Activated gamma-delta T cell treated with anti-CD3 and anti-CD28 coated beads, Interleukin-2, amount 50 U/mL, for 16 hours (primary cell): Measurements from ENCODE around the gene STOX2.

Experiments used
- DNase-seq: peaks from one replicate; pipeline ENCODE4 v3.0.0-alpha.2; 2020; ENCODE audit warnings: low read depth

The STOX2 gene

GRCh38 chr4:183889190-183889589 lies 15.9 kb upstream of the STOX2 start:
- no peak for DNase-seq

- no peak for DNase-seq
These were observed 7.9 kb upstream of the STOX2 start for GRCh38 chr4:183897193-183897592.

- DNase-seq, result no peak
These were observed 6.7 kb upstream of the STOX2 start for GRCh38 chr4:183898456-183898855.

- DNase-seq, result no peak
These were observed 1.9 kb upstream of the STOX2 start for GRCh38 chr4:183903021-183903760.

- no peak for DNase-seq
These were observed 734 bp downstream of the STOX2 start for GRCh38 chr4:183905593-183906488.

GRCh38 chr4:183906489-183906738 lies 1.3 kb downstream of the STOX2 start:
- no peak for DNase-seq

GRCh38 chr4:183906739-183907651 lies 1.9 kb downstream of the STOX2 start:
- DNase-seq, result no peak

- no peak for DNase-seq
These were observed 3.0 kb downstream of the STOX2 start for GRCh38 chr4:183907871-183908683.

- no peak for DNase-seq
These were observed 4.1 kb downstream of the STOX2 start for GRCh38 chr4:183909187-183909586.

- DNase-seq, result no peak
These were observed 4.7 kb downstream of the STOX2 start for GRCh38 chr4:183909801-183910200.

GRCh38 chr4:183912585-183912984 lies 7.5 kb downstream of the STOX2 start:
- DNase-seq, result no peak

- DNase-seq, result no peak
These were observed 10.9 kb downstream of the STOX2 start for GRCh38 chr4:183915976-183916375.

GRCh38 chr4:183918696-183919095 lies 13.6 kb downstream of the STOX2 start:
- DNase-seq, result no peak

- DNase-seq, result no peak
These were observed 14.0 kb downstream of the STOX2 start for GRCh38 chr4:183919141-183919540.

GRCh38 chr4:183920512-183920911 lies 15.4 kb downstream of the STOX2 start:
- DNase-seq, result no peak

- DNase-seq, result no peak
These were observed 16.2 kb downstream of the STOX2 start for GRCh38 chr4:183921335-183921734.

- DNase-seq, result no peak
These were observed 19.4 kb downstream of the STOX2 start for GRCh38 chr4:183924362-183925044.

- no peak for DNase-seq
These were observed 21.8 kb downstream of the STOX2 start for GRCh38 chr4:183926950-183927349.

- DNase-seq, result no peak
These were observed 27.5 kb downstream of the STOX2 start for GRCh38 chr4:183932576-183932975.

- DNase-seq, result no peak
These were observed 29.7 kb downstream of the STOX2 start for GRCh38 chr4:183934761-183935160.
